SK-N-SH (cell line): ENCODE measurements around the gene PARD3B. TPM values are rescaled to one million over a fixed set of nuclear protein-coding genes. Genes with fewer than 3 reads are reported as not detected.

ENCODE experiments used
- CTCF ChIA-PET: fragments of 300-600, 350-600 bp; formaldehyde crosslinking; extraction: SDS; loops from one replicate; lab custom pipeline; 2021; lab: Yijun Ruan, JAX
- POLR2A ChIA-PET: fragments of 350-600 bp; sonication (Branson Sonifier 250); formaldehyde crosslinking; extraction: SDS; loops from one replicate; lab custom pipeline; 2020; ENCODE audit warnings: antibody characterized with exemption, inconsistent platforms; lab: Yijun Ruan, JAX
- DNase-seq: peaks from one replicate; pipeline ENCODE4 v3.0.0; 2012
- H2AFZ ChIP-seq: fragments of 200-600 bp; sonication (generic); 2 replicates; pipeline ENCODE4 v1.8.1; 2016; ENCODE audit warnings: antibody characterized with exemption, mild to moderate bottlenecking, low read depth
- H3F3A ChIP-seq: fragments of 200-600 bp; sonication (generic); replicated peaks from 2 replicates; pipeline ENCODE3; 2016; ENCODE audit warnings: antibody characterized with exemption, mild to moderate bottlenecking; ENCODE audit not compliant: insufficient read depth
- H3K27ac ChIP-seq, 2 experiments: fragments of 200-500 bp in 1 of 2; fragments of 200-600 bp in 1 of 2; sonication (Bioruptor generic) in 1 of 2; sonication (generic), shearing (Covaris generic) in 1 of 2; 2 replicates each; pipeline versions ENCODE4 v1.5.1 to v1.6.1; 2014 to 2016; ENCODE audit warnings: low read depth in 2 of 2, inconsistent platforms in 1 of 2, low read length in 1 of 2, mild to moderate bottlenecking in 1 of 2, mixed read lengths in 1 of 2
- H3K27me3 ChIP-seq: fragments of 200-600 bp; sonication (generic), shearing (Covaris generic); 2 replicates; pipeline ENCODE4 v1.6.1; 2016; ENCODE audit warnings: mixed run types; ENCODE audit not compliant: insufficient read depth
- H3K36me3 ChIP-seq, 2 experiments: fragments of 200-500 bp in 1 of 2; fragments of 200-600 bp in 1 of 2; sonication (Bioruptor generic) in 1 of 2; sonication (generic) in 1 of 2; replicated peaks in 1 of 2; 2 replicates each; pipeline versions ENCODE3 to v1.5.1; 2014 to 2016; ENCODE audit warnings: low read length in 1 of 2, mild to moderate bottlenecking in 1 of 2; ENCODE audit not compliant: insufficient read depth in 2 of 2, control insufficient read depth in 1 of 2
- H3K4me1 ChIP-seq, 2 experiments: fragments of 200-500 bp in 1 of 2; fragments of 200-600 bp in 1 of 2; sonication (Bioruptor generic) in 1 of 2; sonication (generic), shearing (Covaris generic) in 1 of 2; 2 replicates each; pipeline versions ENCODE4 v1.5.1 to v1.6.1; 2014 to 2016; ENCODE audit warnings: low read depth in 1 of 2, low read length in 1 of 2, mixed run types in 1 of 2; ENCODE audit not compliant: insufficient read depth in 2 of 2, control insufficient read depth in 1 of 2
- H3K4me2 ChIP-seq: fragments of 200-600 bp; sonication (generic), shearing (Covaris generic); 2 replicates; pipeline ENCODE4 v1.6.1; 2017; ENCODE audit warnings: mixed run types
- H3K4me3 ChIP-seq, 2 experiments: fragments of 200-500 bp in 1 of 2; fragments of 200-600 bp in 1 of 2; sonication (Bioruptor generic) in 1 of 2; sonication (generic), shearing (Covaris generic) in 1 of 2; 2 replicates each; pipeline versions ENCODE4 v1.5.1 to v1.8.1; 2014 to 2016; ENCODE audit warnings: low read depth in 2 of 2, inconsistent platforms in 1 of 2, low read length in 1 of 2, mild to moderate bottlenecking in 1 of 2, mixed read lengths in 1 of 2, moderate library complexity in 1 of 2
- H3K79me2 ChIP-seq: fragments of 200-600 bp; sonication (generic); 2 replicates; pipeline ENCODE4 v1.8.1; 2017; ENCODE audit warnings: mild to moderate bottlenecking; ENCODE audit not compliant: insufficient read depth
- H3K9ac ChIP-seq: fragments of 200-600 bp; sonication (generic); 2 replicates; pipeline ENCODE4 v1.6.1; 2017; ENCODE audit warnings: mixed run types
- H3K9me2 ChIP-seq: fragments of 200-600 bp; sonication (generic); 2 replicates; pipeline ENCODE4 v1.6.1; 2017; ENCODE audit warnings: mixed run types
- H3K9me3 ChIP-seq: fragments of 200-600 bp; sonication (generic); 2 replicates; pipeline ENCODE4 v1.6.1; 2017; ENCODE audit warnings: mixed run types, mild to moderate bottlenecking, moderate library complexity
- H4K20me1 ChIP-seq: fragments of 200-600 bp; sonication (generic); 2 replicates; pipeline ENCODE4 v1.6.1; 2017; ENCODE audit warnings: mild to moderate bottlenecking, mixed run types; ENCODE audit not compliant: insufficient read depth
- CHD2 ChIP-seq: fragments of 150-350 bp; IDR thresholded peaks from 2 replicates; pipeline ENCODE4 v1.6.1; 2018; ENCODE audit warnings: low read length; ENCODE audit not compliant: partially characterized antibody
- CTCF ChIP-seq: fragments of 200-600 bp; sonication (generic); IDR thresholded peaks from 2 replicates; pipeline ENCODE4 v1.6.1; 2017; ENCODE audit warnings: antibody characterized with exemption, mild to moderate bottlenecking, moderate library complexity
- FOXJ3 ChIP-seq: sonication (generic); formaldehyde crosslinking; IDR thresholded peaks from 2 replicates; pipeline ENCODE4 v1.5.1; 2020; ENCODE audit warnings: mild to moderate bottlenecking, missing genetic modification reagents
- GABPA ChIP-seq: IDR thresholded peaks from 2 replicates; pipeline ENCODE4 v1.4.0; 2012; ENCODE audit warnings: low read depth, mild to moderate bottlenecking
- MAX ChIP-seq: IDR thresholded peaks from 2 replicates; pipeline ENCODE4 v1.4.0; 2012; ENCODE audit warnings: low read depth
- REST ChIP-seq: IDR thresholded peaks from 2 replicates; pipeline ENCODE4 v1.6.1; 2012; ENCODE audit warnings: mild to moderate bottlenecking, low read depth, low read length, moderate library complexity
- RFX5 ChIP-seq: IDR thresholded peaks from 2 replicates; pipeline ENCODE4 v1.6.1; 2012; ENCODE audit warnings: mild to moderate bottlenecking, improper control_type of control experiment, low read length
- SMC3 ChIP-seq: IDR thresholded peaks from 2 replicates; pipeline ENCODE4 v1.6.1; 2012; ENCODE audit warnings: low read depth, low read length, improper control_type of control experiment
- TAF1 ChIP-seq: IDR thresholded peaks from 2 replicates; pipeline ENCODE4 v1.6.1; 2012; ENCODE audit warnings: low read depth, mild to moderate bottlenecking, low read length, moderate library complexity, borderline replicate concordance
- WGBS: methylation state at CpG from one replicate; pipeline ENCODE4 v1.1.6; 2017; ENCODE audit warnings: low lambda C conversion rate; 5-methylcytosine and 5-hydroxymethylcytosine counted together
- polyA plus RNA-seq, 3 experiments: library from polyadenylated mRNA; depleted of rRNA; stranded (reverse); fragments of >200 nt; gene quantifications; 2 replicates each; pipeline ENCODE4 v1.2.3, GENCODE V29; 2012

The PARD3B gene
- polyA plus RNA-seq, 1 of the 3 experiments (the other 2 are of a cell fraction), result 0.87 TPM

- Histone ChIP-seq H3K9me2 (no peaks in the 10 kb centered on the region), H3K27me3 (no peaks in the 10 kb centered on the region), H3K4me1 (no peaks in the 10 kb centered on the region), H4K20me1 (no peaks in the 10 kb centered on the region)
- WGBS, result 67% methylated on average over 3 of the region's 3 CpGs
- no peak for TF ChIP-seq REST
- TF ChIP-seq CTCF, result no peak
- TF ChIP-seq, all 33 proteins: peak for 0
- ChIA-PET POLR2A (no interaction called here), CTCF (interaction anchor here (0.6 to 2.9 kb wide), 9 partner anchors 15 to 1233 kb away, joined by 3 to 32 read pairs (median 7); no protein-coding TSS in a partner anchor)
- Histone ChIP-seq H3K9ac (no peak overlapping the region), H3K9me3 (no peaks in the 10 kb centered on the region), H2AFZ (no peak overlapping the region), H3F3A (no peaks in the 10 kb centered on the region), H3K79me2 (no peaks in the 10 kb centered on the region), H3K36me3 (no peaks in the 10 kb centered on the region), H3K4me2 (no peak overlapping the region), H3K27ac (no peak overlapping the region), H3K4me3 (no peak overlapping the region)
- no peak for DNase-seq
Observed at GRCh38 chr2:204693262-204693661, 148.0 kb downstream of the PARD3B start.

- Histone ChIP-seq H3F3A (no peaks in the 10 kb centered on the region), H3K27ac (no peak overlapping the region), H3K27me3 (no peaks in the 10 kb centered on the region), H3K36me3 (no peaks in the 10 kb centered on the region), H3K79me2 (no peaks in the 10 kb centered on the region), H3K9me3 (no peaks in the 10 kb centered on the region), H3K4me2 (no peak overlapping the region), H2AFZ (no peak overlapping the region), H3K4me1 (no peaks in the 10 kb centered on the region), H3K4me3 (no peak overlapping the region), H4K20me1 (no peaks in the 10 kb centered on the region), H3K9ac (no peak overlapping the region), H3K9me2 (no peaks in the 10 kb centered on the region)
- WGBS, result 45% methylated on average over 1 of the region's 1 CpG
- DNase-seq, result no peak
- TF ChIP-seq CHD2 (no peak), MAX (no peak), FOXJ3 (CRISPR knock-in tag) (no peak), SMC3 (no peak), GABPA (no peak), TAF1 (no peak), RFX5 (no peak)
- ChIA-PET CTCF (interaction anchor here (1.1 to 2.6 kb wide), 3 partner anchors 551 to 719 kb away, joined by 3 to 11 read pairs (median 3); no protein-coding TSS in a partner anchor), POLR2A (no interaction called here)
Observed at GRCh38 chr2:204695506-204695905, 150.2 kb downstream of the PARD3B start.
